Keratinocyte (primary cell): ENCODE data around the gene ANGEL2. TPM values are rescaled to one million over a fixed set of nuclear protein-coding genes. Genes with fewer than 3 reads are reported as not detected.

Experiments
- DNase-seq: peaks from one replicate; pipeline ENCODE4 v3.0.0-alpha.2; 2011; ENCODE audit warnings: low read depth, missing footprints, low spot score
- FAIRE-seq: peaks from 2 replicates; lab custom pipeline; 2011; peaks lifted over from hg19 to GRCh38; lab: Jason Lieb, UNC
- H2AFZ ChIP-seq: 2 replicates; pipeline ENCODE4 v1.6.0; 2012; ENCODE audit warnings: low read length, control low read depth, inconsistent platforms; ENCODE audit not compliant: control insufficient read depth
- H3K27ac ChIP-seq: 2 replicates; pipeline ENCODE4 v1.5.1; 2011; ENCODE audit warnings: low read length; ENCODE audit not compliant: control insufficient read depth, insufficient read depth
- H3K27me3 ChIP-seq: 3 replicates; pipeline ENCODE4 v1.6.0; 2011; ENCODE audit warnings: low read length; ENCODE audit not compliant: control insufficient read depth, insufficient read depth; ENCODE audit errors: extremely low read depth
- H3K36me3 ChIP-seq, 2 experiments: 2 replicates in 1 of 2; 3 replicates in 1 of 2; pipeline ENCODE4 v1.5.1; 2011; ENCODE audit warnings: low read length in 2 of 2, mild to moderate bottlenecking in 1 of 2; ENCODE audit not compliant: control insufficient read depth in 2 of 2, insufficient read depth in 2 of 2; ENCODE audit errors: extremely low read depth in 1 of 2
- H3K4me1 ChIP-seq: 3 replicates; pipeline ENCODE4 v1.5.1; 2011; ENCODE audit warnings: low read length; ENCODE audit not compliant: control insufficient read depth, insufficient read depth; ENCODE audit errors: extremely low read depth
- H3K4me2 ChIP-seq: 3 replicates; pipeline ENCODE4 v1.6.0; 2011; ENCODE audit warnings: low read depth, low read length; ENCODE audit not compliant: control insufficient read depth, insufficient read depth; ENCODE audit errors: extremely low read depth
- H3K4me3 ChIP-seq, 3 experiments: fragments of 200-600 bp in 1 of 3; sonication (generic) in 1 of 3; 2 replicates in 2 of 3; 3 replicates in 1 of 3; pipeline ENCODE4 v1.5.1; 2011 to 2016; ENCODE audit warnings: low read length in 3 of 3, mild to moderate bottlenecking in 3 of 3, control low read depth in 2 of 3, inconsistent platforms in 1 of 3, low read depth in 1 of 3, mixed read lengths in 1 of 3, mixed run types in 1 of 3, moderate library complexity in 1 of 3; ENCODE audit not compliant: control insufficient read depth in 2 of 3, insufficient read depth in 2 of 3; ENCODE audit errors: extremely low read depth in 1 of 3
- H3K79me2 ChIP-seq: 2 replicates; pipeline ENCODE4 v1.6.0; 2012; ENCODE audit warnings: low read length; ENCODE audit not compliant: control insufficient read depth, insufficient read depth
- H3K9ac ChIP-seq: 3 replicates; pipeline ENCODE4 v1.6.0; 2011; ENCODE audit warnings: low read length; ENCODE audit not compliant: control insufficient read depth, insufficient read depth; ENCODE audit errors: extremely low read depth
- H3K9me1 ChIP-seq: 3 replicates; pipeline ENCODE4 v1.6.0; 2011; ENCODE audit warnings: low read length; ENCODE audit not compliant: control insufficient read depth, insufficient read depth; ENCODE audit errors: extremely low read depth
- H3K9me3 ChIP-seq: 2 replicates; pipeline ENCODE4 v1.5.1; 2012; ENCODE audit warnings: low read depth, low read length; ENCODE audit not compliant: control insufficient read depth
- H4K20me1 ChIP-seq: 3 replicates; pipeline ENCODE4 v1.6.0; 2011; ENCODE audit warnings: low read length; ENCODE audit not compliant: control insufficient read depth, insufficient read depth; ENCODE audit errors: extremely low read depth
- CTCF ChIP-seq, 3 experiments: IDR thresholded peaks in 1 of 3; conservative IDR thresholded peaks in 1 of 3; optimal IDR thresholded peaks in 1 of 3; 2 replicates in 2 of 3; 3 replicates in 1 of 3; pipeline versions ENCODE3 to v1.5.1; 2011; ENCODE audit warnings: low read length in 3 of 3, mild to moderate bottlenecking in 3 of 3, moderate library complexity in 2 of 3, control low read depth in 1 of 3, inconsistent platforms in 1 of 3; ENCODE audit not compliant: insufficient read depth in 2 of 3; ENCODE audit errors: extremely low read depth in 1 of 3
- EZH2 ChIP-seq: IDR thresholded peaks from one replicate; pipeline ENCODE4 v1.6.1; 2012; ENCODE audit warnings: inconsistent platforms, mild to moderate bottlenecking, low read length, moderate library complexity
- dilution Hi-C: fragments of 300-500 bp; cut with MboI; formaldehyde crosslinking; loops from one replicate; pipeline ENCODE4 v1.7.0; 2020; ENCODE audit warnings: low sequenced_read_pairs; ENCODE audit not compliant: extremely low pct_ligation_motif_present
- polyA plus RNA-seq, 5 experiments: library from polyadenylated mRNA; depleted of rRNA in 3 of 5; stranded (reverse) in 3 of 5; stranded (forward) in 1 of 5; unstranded in 1 of 5; fragments of >200 nt; gene quantifications; 1 replicate in 1 of 5; 2 replicates in 3 of 5; 3 replicates in 1 of 5; pipeline versions ENCODE4 v1.2.1 to v1.2.3, GENCODE V29; 2011 to 2012; ENCODE audit warnings: missing spikeins in 2 of 5, low read depth in 1 of 5, low replicate concordance in 1 of 5

ANGEL2 gene
- polyA plus RNA-seq, 1 donor (not counting 4 experiments of a cell fraction or from before 2014, with no cell fraction given) = 25.6 TPM

DNA sequence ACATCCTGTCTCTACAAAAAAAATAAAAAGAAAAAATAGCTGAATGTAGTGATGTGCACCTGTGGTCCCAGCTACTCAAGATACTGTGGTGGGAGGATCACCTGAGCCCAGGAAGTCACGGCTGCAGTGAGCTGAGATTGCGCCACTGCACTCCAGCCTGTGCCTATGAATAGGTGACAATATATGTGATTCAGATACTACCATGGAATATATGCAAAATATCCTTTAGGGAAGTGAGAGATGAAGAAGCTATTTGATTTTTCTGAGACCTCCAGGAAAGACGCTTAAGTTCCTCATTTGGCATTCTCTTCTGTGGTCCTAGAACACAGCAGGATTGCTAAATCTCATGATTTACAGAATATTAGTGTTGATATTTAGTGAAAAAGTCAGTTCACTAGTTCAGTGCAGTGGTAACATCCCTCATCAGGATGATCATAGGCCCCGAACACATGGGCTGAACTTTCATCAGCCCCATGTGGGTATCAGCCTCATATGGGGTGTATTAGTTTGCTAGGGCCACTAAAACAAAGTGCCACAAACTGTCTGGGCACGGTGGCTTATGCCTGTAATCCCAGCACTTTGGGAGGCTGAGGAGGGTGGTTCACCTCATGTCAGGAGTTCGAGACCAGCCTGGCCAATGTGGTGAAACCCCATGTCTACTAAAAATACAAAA is 71.3 kb downstream of the ANGEL2 start:
- no peak overlapping the region for H3K27ac ChIP-seq
- no peaks in the 10 kb centered on the region for H3K9me1 ChIP-seq
- H2AFZ ChIP-seq = no peak overlapping the region
- no peak for FAIRE-seq
- no peak overlapping the region for H3K4me2 ChIP-seq
- dilution Hi-C loops = no loop called here
- H3K4me3 ChIP-seq = no peak overlapping the region
- H3K9ac ChIP-seq = no peak overlapping the region
- no peaks in the 10 kb centered on the region for H4K20me1 ChIP-seq
- TF ChIP-seq CTCF (optimal IDR thresholded peaks at IDR 0.05 in 1 of 3, IDR thresholded peaks at IDR 0.05 in 1 of 3, conservative IDR thresholded peaks at IDR 0.05 in 1 of 3; ENCODE audit: extremely low read depth in 1 of 3, insufficient read depth in 2 of 3, low read length in 3 of 3) (no peak), EZH2 (no peak)
- no peaks in the 10 kb centered on the region for H3K36me3 ChIP-seq
- no peaks in the 10 kb centered on the region for H3K4me1 ChIP-seq
- H3K79me2 ChIP-seq = no peaks in the 10 kb centered on the region
- DNase-seq = no peak
- H3K27me3 ChIP-seq = peaks cover 5% of the 10 kb centered on the region
- no peaks in the 10 kb centered on the region for H3K9me3 ChIP-seq

DNA sequence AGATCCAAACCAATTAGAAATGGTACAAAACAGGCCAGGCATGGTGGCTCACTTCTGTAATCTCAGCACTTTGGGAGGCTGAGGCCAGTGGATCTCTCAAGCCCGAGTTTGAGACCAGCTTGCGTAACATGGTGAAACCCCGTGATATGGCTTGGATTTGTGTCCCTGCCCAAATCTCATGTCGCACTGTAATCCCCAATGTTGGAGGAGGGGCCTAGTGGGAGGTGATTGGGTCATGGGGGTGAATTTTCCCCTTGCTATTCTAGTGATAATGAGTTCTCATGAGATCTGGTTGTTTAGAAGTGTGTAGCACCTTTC is 72.3 kb downstream of the ANGEL2 start:
- no peak overlapping the region for H3K4me3 ChIP-seq
- H3K4me1 ChIP-seq = no peaks in the 10 kb centered on the region
- FAIRE-seq (no peak), DNase-seq (no peak)
- TF ChIP-seq CTCF (optimal IDR thresholded peaks at IDR 0.05 in 1 of 3, IDR thresholded peaks at IDR 0.05 in 1 of 3, conservative IDR thresholded peaks at IDR 0.05 in 1 of 3; ENCODE audit: extremely low read depth in 1 of 3, insufficient read depth in 2 of 3, low read length in 3 of 3) (no peak), EZH2 (no peak)
- no peaks in the 10 kb centered on the region for H3K9me3 ChIP-seq
- H3K9ac ChIP-seq = no peak overlapping the region
- H3K4me2 ChIP-seq = no peak overlapping the region
- H3K79me2 ChIP-seq = no peaks in the 10 kb centered on the region
- dilution Hi-C loops = no loop called here
- no peaks in the 10 kb centered on the region for H3K27me3 ChIP-seq
- no peaks in the 10 kb centered on the region for H3K9me1 ChIP-seq
- H3K36me3 ChIP-seq = no peaks in the 10 kb centered on the region
- H3K27ac ChIP-seq = no peak overlapping the region
- H4K20me1 ChIP-seq = no peaks in the 10 kb centered on the region
- no peak overlapping the region for H2AFZ ChIP-seq
